Measurements from ENCODE around the gene TTBK2. TPM values are rescaled to one million over a fixed set of nuclear protein-coding genes. Genes with fewer than 3 reads are reported as not detected.
A peak's percentile ranks its signal among the peaks of the same experiment; 100 is the strongest.

TTBK2 gene
- polyA plus RNA-seq, 1 experiment = 3.3 TPM

DNA sequence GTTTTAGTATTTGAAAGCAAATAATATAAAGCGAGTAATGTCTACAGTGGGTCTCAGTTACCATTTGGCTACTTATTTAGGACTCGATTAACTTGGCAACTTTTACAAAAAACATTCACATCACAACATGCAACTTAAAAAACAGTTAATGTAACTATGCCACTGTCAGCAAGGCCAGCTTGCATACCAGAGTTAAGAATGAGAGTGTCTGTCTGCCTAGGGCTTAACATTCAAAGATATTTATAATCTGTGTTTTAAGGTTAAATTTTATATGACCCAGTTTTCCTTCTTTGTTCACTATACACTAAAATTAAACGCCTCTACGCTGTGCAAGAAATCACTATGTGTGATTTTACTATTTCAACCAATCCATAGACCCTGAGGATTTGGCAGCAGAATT, 178.4 kb downstream of the TTBK2 start:
- Histone ChIP-seq H3K4me3 (ENCODE audit: low read depth, low read length) (no peak overlapping the region), H3K27me3 (ENCODE audit: control insufficient read depth, insufficient read depth, low read length) (no peaks in the 10 kb centered on the region), H3K36me3 (ENCODE audit: control insufficient read depth, insufficient read depth, low read length) (peaks cover 3% of the 10 kb centered on the region)
- TF ChIP-seq, protein P1, sequence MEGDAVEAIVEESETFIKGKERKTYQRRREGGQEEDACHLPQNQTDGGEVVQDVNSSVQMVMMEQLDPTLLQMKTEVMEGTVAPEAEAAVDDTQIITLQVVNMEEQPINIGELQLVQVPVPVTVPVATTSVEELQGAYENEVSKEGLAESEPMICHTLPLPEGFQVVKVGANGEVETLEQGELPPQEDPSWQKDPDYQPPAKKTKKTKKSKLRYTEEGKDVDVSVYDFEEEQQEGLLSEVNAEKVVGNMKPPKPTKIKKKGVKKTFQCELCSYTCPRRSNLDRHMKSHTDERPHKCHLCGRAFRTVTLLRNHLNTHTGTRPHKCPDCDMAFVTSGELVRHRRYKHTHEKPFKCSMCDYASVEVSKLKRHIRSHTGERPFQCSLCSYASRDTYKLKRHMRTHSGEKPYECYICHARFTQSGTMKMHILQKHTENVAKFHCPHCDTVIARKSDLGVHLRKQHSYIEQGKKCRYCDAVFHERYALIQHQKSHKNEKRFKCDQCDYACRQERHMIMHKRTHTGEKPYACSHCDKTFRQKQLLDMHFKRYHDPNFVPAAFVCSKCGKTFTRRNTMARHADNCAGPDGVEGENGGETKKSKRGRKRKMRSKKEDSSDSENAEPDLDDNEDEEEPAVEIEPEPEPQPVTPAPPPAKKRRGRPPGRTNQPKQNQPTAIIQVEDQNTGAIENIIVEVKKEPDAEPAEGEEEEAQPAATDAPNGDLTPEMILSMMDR (IDR thresholded peaks at IDR 0.05; ENCODE audit: insufficient read depth, low read depth, low read length) = no peak
- POLR2A ChIA-PET = no interaction called here
- CTCF ChIA-PET = interaction anchor here (1.0 to 1.7 kb wide), 2 partner anchors 26 to 184 kb away, joined by 3 to 4 read pairs; no protein-coding TSS in a partner anchor
- no peak for DNase-seq (ENCODE audit: low read depth)

DNA sequence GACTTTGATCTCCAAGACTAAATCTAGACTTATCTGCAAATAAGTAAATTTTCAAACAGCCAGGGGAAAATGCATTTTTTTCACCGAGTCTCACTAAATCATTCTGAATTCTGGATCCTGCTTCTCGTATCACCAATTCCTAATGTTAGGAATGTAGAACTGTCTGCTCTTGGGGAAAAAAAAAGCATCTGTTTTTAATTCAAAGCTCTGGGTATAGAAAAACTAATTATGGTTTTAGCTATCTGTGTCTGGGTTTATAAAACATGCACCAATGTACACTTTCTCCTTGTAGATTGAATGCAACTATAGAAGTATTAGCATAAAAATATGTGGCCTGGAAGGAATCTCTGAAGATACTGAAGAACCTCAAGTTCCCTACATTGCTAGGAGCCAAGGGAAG, 178.9 kb downstream of the TTBK2 start:
- POLR2A ChIA-PET = interaction anchor here (0.5 kb wide), 1 partner anchor 118 kb away, joined by 14 read pairs; no protein-coding TSS in a partner anchor
- H3K4me3 ChIP-seq (ENCODE audit: low read depth, low read length) = no peak overlapping the region
- CTCF ChIA-PET = interaction anchor here (1.0 to 1.7 kb wide), 2 partner anchors 26 to 185 kb away, joined by 3 to 4 read pairs; no protein-coding TSS in a partner anchor
- no peaks in the 10 kb centered on the region for H3K27me3 ChIP-seq (ENCODE audit: control insufficient read depth, insufficient read depth, low read length)
- DNase-seq (ENCODE audit: low read depth) = no peak
- TF ChIP-seq, protein P1 (IDR thresholded peaks at IDR 0.05; ENCODE audit: insufficient read depth, low read depth, low read length) = no peak
- peaks cover 3% of the 10 kb centered on the region for H3K36me3 ChIP-seq (ENCODE audit: control insufficient read depth, insufficient read depth, low read length)

DNA sequence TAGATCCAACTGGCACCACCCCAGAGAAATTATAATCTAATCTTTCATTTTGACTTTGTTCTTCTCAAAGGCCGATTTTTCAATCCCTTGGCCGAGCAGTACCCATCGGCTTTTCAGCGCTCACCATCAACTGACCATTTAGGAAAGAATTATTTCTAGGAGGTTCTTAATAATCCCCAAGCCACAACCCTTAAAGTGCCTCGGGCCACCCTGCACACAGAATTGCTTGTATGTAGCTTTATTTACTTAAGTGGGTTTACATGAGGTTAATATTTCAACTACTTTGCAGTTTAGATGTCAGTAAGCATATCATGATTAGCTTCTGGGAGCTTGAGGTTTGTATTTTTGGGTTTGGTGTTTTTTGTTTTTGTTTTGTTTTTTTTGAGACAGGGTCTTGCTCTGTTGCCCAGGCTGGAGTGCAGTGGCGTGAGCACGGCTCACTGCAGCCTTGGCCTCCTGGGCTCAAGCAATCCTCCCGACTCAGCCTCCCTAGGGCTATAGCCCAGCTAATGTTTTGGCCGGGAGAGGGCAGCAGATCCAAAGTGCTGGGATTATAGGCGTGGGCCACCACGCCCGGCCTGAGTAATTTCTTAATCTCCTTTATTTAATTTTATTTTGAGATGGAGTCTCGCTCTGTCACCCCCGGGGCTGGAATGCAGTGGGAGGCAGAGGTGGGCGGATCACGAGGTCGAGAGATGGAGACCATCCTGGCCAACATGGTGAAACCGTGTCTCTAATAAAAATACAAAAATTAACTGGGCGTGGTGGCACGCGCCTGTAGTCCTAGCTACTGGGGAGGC, 182.8 kb downstream of the TTBK2 start:
- ChIA-PET CTCF (interaction anchor here (0.7 to 3.9 kb wide), 3 partner anchors 186 to 218 kb away, joined by 3 to 12 read pairs (median 5); no protein-coding TSS in a partner anchor), POLR2A (no interaction called here)
- DNase-seq (ENCODE audit: low read depth) = no peak
- Histone ChIP-seq H3K4me3 (ENCODE audit: low read depth, low read length) (peak overlapping the region; percentile 47), H3K27me3 (ENCODE audit: control insufficient read depth, insufficient read depth, low read length) (no peaks in the 10 kb centered on the region), H3K36me3 (ENCODE audit: control insufficient read depth, insufficient read depth, low read length) (peaks cover 9% of the 10 kb centered on the region)
- TF ChIP-seq, protein P1 (IDR thresholded peaks at IDR 0.05; ENCODE audit: insufficient read depth, low read depth, low read length) = no peak

DNA sequence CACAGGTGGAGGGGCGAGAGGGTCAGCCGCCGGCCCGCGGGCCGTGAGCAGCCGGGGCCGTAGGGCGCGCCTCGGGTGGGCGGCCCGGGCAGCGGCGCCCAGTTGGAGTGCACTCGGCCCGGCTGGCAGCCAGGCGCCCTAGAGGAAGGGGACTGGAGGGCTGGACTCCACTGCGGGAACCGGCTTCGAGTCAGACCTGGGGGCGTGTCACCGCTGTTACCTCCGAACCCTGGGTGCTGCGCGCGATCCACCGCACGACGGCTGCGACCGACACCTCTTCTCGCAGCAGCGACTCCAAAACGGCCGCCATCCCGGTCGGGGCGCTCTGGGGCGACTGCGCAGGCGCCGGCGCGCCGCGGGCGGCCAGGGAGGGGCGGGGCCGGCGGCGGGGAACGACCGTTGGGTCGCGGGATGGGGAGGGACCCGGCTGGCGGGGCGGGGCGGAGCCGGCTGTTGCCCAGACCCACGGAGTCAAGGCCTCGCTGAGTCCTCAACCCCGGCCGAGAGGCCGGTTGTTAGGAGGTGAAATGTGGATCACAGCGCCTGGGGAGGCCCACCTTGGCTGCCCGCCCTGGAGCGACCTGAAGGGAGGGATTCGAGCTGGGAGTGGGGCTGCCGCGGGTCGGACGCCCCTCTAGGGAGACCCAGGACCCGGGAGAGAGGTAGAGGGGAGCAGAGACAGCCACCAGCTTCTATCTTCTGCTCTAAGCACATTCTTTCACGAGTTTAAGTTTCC, 183.6 kb downstream of the TTBK2 start, which contains the start of gene CDAN1:
TSS of gene CDAN1 (minus strand) at position 336 of the 736 bp plus-strand sequence. CDS start at position 310, 26 bp downstream.
- peak; percentile 26 for DNase-seq (ENCODE audit: low read depth)
- TF ChIP-seq, protein P1 (IDR thresholded peaks at IDR 0.05; ENCODE audit: insufficient read depth, low read depth, low read length) = no peak
- Histone ChIP-seq H3K4me3 (ENCODE audit: low read depth, low read length) (peak within 1 kb of the TSS; percentile 80), H3K36me3 (ENCODE audit: control insufficient read depth, insufficient read depth, low read length) (peaks cover 14% of the 10 kb centered on the region), H3K27me3 (ENCODE audit: control insufficient read depth, insufficient read depth, low read length) (no peaks in the 10 kb centered on the region)
- CTCF ChIA-PET = interaction anchor here (0.7 to 3.9 kb wide), 3 partner anchors 186 to 218 kb away, joined by 3 to 12 read pairs (median 5); no protein-coding TSS in a partner anchor
- POLR2A ChIA-PET = interaction anchor here (0.5 kb wide), 1 partner anchor 257 kb away, joined by 4 read pairs; no protein-coding TSS in a partner anchor
